T-helper 2 cell treated with Interferon-gamma antibody and Interleukin-4, amounts not matched to agents 5 μg/mL and 100 μg/mL, for 36 hours (primary cell): ENCODE results near the gene DOCK1.

Experiments
- DNase-seq: peaks from one replicate; pipeline ENCODE4 v3.0.0; 2021; ENCODE audit warnings: low spot score
- H3K27ac Mint-ChIP-seq: one replicate; pipeline ENCODE4 v1.8.0; 2021; ENCODE audit warnings: mild to moderate bottlenecking, mixed read lengths
- H3K27me3 Mint-ChIP-seq: one replicate; pipeline ENCODE4 v1.8.0; 2021; ENCODE audit warnings: low read depth, mixed read lengths
- H3K36me3 Mint-ChIP-seq: one replicate; pipeline ENCODE4 v1.8.0; 2021; ENCODE audit warnings: low read depth, mixed read lengths
- H3K4me1 Mint-ChIP-seq: one replicate; pipeline ENCODE4 v1.8.0; 2021; ENCODE audit warnings: low read depth, mixed read lengths
- H3K4me3 Mint-ChIP-seq: one replicate; pipeline ENCODE4 v1.8.0; 2022; ENCODE audit warnings: mild to moderate bottlenecking, moderate library complexity, mixed read lengths
- H3K9me3 Mint-ChIP-seq: one replicate; pipeline ENCODE4 v1.8.0; 2021; ENCODE audit warnings: mixed read lengths

Gene DOCK1

DNA sequence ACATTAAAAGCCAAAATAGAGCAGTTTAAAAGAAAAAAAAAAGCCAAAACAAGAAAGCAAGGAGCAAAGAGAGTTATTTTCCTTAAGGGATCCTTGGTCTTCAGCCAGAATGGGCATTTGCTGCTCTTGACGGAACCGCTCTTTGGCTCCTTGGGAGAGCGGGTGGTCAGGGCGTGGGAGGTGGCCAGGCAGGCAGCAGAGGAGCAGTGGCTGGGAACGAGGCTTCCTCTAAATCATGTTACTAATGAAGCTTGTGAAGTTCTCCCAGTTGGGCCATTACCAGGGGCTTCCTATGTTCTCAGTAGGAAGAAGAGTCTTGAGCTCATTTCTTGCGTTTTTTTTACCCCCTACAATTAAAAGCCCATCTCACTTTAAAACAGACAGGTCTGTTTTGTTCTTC, 116.6 kb downstream of the DOCK1 start:
- H3K4me3 Mint-ChIP-seq: no peak overlapping the region
- H3K36me3 Mint-ChIP-seq: no peaks in the 10 kb centered on the region
- H3K9me3 Mint-ChIP-seq: no peaks in the 10 kb centered on the region
- no peak for DNase-seq
- no peak overlapping the region for H3K27ac Mint-ChIP-seq
- no peaks in the 10 kb centered on the region for H3K4me1 Mint-ChIP-seq
- no peaks in the 10 kb centered on the region for H3K27me3 Mint-ChIP-seq

DNA sequence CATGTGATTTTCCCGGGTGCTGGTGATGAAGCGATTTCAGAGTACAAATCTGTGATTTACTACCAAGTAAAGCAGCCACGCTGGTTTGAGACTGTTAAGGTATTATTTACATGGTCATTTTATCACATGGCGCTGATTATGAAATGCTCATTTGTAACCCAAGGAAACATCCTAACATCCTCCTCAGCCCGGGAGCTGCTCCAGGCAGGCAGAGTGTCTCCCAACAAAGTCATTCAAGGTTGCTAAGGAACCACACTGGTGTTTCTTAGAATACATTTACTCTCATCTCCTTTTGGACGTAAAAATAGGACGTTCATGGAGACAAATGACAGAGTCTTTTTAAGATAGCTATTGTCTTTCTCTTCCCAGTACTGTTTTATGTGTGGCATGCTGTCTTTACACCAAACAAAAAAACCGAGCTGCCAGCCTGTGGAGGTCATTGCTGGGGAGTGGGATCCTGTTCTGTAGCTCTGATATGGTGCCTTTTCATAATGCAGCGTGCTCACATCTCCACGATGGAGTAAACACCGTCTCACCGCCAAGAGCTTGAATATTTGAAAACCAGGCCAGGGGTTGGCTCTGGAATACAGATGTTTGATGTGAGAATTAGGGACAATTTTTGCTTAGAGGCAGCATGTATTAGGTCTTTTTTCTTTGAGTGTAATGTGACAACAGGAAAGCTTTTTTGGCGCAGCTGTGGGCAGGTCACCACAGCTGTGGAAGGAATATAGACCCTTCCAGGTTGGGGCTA, 119.6 kb downstream of the DOCK1 start:
- Mint-ChIP-seq H3K9me3 (no peaks in the 10 kb centered on the region), H3K36me3 (no peaks in the 10 kb centered on the region), H3K27me3 (no peaks in the 10 kb centered on the region), H3K4me3 (no peak overlapping the region), H3K4me1 (no peaks in the 10 kb centered on the region), H3K27ac (no peak overlapping the region)
- DNase-seq: no peak

DNA sequence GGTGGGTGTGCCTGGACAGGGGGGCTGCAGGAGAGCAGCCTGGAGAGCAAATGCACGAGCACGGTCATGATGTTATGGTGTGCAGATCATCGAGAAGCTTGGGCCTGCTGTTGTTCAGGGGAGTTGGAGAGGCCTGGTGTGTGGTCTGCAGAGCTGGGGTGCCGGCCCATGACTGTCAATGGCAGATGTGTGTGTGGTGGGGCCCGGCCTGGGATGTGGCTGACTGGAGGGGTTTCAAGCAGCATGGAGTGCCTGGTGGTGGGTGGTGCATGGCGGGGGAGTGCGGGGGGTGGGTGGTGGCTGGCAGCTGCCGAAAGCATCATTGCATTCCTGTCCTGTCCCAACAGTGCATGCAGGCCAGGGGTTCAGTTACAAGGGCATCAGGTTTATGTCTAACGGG, 122.6 kb downstream of the DOCK1 start:
- Mint-ChIP-seq H3K9me3 (no peaks in the 10 kb centered on the region), H3K36me3 (no peaks in the 10 kb centered on the region), H3K4me1 (no peaks in the 10 kb centered on the region), H3K27me3 (no peaks in the 10 kb centered on the region), H3K4me3 (no peak overlapping the region), H3K27ac (no peak overlapping the region)
- no peak for DNase-seq

DNA sequence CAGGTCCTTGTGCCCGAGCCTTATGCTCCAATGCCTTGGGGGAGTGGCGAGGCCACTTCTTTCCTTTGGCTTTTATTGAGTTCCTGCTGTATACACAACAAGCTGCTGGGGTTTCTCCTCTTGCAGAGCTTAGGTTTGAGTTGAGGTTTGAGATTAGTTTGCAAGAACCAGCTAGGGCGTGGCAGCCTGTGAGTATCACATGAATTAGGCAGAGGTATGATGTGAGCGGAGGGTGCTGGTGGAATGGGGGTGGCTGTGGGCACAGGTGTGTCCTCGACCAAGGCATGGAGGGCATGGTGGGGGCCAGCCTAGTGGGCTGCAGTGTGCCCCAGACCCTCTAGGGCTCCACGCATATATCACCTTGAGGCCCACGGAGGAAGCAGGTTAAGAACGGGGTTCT, 123.3 kb downstream of the DOCK1 start:
- Mint-ChIP-seq H3K9me3 (no peaks in the 10 kb centered on the region), H3K4me3 (no peak overlapping the region), H3K27ac (no peak overlapping the region), H3K36me3 (no peaks in the 10 kb centered on the region), H3K4me1 (no peaks in the 10 kb centered on the region), H3K27me3 (no peaks in the 10 kb centered on the region)
- no peak for DNase-seq

DNA sequence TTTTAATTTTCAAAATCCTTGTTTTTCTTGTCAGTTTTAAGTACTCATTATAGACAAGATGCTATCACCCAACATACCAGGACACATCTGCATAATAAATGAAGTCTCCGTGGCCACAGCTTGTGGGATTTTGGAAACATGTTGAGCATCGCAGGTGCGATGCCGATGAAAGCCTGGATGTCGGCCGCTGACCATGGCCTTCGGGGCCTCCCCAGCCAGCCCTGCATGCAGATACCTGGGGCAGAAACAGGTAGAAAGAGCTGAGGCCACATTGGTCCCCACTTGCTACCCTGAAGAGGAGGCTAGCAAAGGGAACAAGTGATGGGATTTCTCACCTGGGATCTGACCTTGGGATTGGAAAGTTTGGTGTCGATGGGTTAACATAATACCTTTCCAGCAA, 123.8 kb downstream of the DOCK1 start:
- H3K4me1 Mint-ChIP-seq: no peaks in the 10 kb centered on the region
- no peaks in the 10 kb centered on the region for H3K36me3 Mint-ChIP-seq
- no peak for DNase-seq
- no peaks in the 10 kb centered on the region for H3K27me3 Mint-ChIP-seq
- H3K4me3 Mint-ChIP-seq: no peak overlapping the region
- no peaks in the 10 kb centered on the region for H3K9me3 Mint-ChIP-seq
- H3K27ac Mint-ChIP-seq: no peak overlapping the region

DNA sequence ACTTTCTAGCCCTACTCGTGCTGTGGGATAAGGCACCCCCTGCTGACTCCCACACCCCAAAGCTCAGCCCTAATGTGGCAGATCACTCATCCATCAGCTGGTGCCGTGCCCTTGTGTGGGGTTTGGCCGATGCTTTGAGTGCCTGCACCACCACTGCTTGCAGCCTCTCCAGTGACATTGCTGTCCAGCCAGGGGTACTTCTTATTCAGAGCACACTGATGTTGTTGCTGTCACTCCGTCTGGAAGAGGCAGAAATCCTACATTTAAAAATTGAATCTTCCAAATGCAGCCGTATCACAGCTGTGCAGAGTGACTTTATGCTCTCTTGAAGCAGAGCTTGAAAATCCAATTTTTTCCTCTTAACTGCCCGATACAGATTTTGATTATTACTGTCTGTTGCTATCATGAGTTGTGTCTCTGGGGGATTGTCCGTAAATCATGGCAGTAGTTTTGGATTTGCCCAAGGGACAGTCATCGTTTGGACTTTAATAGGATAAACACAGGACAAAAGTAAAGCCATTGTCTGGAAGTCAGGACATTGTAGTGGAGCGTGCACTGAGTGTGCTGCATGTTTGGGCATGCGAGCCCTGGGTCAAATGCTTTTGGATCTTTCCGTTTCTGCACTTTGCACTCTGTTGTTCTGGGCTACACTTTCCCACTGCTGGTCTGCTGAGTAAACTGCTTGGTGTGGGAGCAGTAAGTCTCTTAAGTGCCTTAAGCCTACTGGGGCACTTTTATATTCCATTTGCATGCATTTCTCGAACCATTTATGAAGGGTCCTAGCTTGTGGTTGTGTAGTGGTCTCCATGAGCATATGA, 128.2 kb downstream of the DOCK1 start:
- H3K9me3 Mint-ChIP-seq: no peaks in the 10 kb centered on the region
- no peak overlapping the region for H3K4me3 Mint-ChIP-seq
- H3K4me1 Mint-ChIP-seq: no peaks in the 10 kb centered on the region
- no peak overlapping the region for H3K27ac Mint-ChIP-seq
- DNase-seq: no peak
- H3K36me3 Mint-ChIP-seq: no peaks in the 10 kb centered on the region
- H3K27me3 Mint-ChIP-seq: no peaks in the 10 kb centered on the region

DNA sequence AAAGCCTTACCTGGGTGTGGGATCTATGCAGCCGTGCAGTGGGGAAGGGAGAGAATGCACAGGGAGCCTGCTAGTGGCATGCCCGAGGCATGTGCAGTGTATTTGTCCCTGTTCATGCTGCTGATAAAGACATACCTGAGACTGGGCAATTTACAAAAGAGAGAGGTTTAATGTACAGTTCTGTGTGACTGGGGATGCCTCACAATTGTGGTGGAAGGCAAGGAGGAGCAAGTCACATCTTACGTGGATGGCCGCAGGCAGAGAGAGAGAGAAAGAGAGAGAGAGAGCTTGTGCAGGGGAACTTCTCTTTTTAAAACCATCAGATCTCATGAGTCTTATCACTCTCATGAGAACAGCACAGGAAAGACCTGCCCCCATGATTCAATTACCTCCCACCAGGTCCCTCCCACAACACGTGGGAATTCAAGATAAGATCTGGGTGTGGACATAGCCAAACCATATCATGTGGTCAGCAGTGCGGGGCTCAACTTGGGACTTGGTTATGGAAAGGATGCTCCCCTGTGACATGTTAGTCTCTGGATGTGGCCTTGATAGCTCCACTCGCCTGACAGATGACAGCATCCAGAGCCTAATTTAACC, 128.9 kb downstream of the DOCK1 start:
- no peaks in the 10 kb centered on the region for H3K27me3 Mint-ChIP-seq
- H3K27ac Mint-ChIP-seq: no peak overlapping the region
- no peaks in the 10 kb centered on the region for H3K9me3 Mint-ChIP-seq
- no peak for DNase-seq
- no peaks in the 10 kb centered on the region for H3K4me1 Mint-ChIP-seq
- H3K36me3 Mint-ChIP-seq: no peaks in the 10 kb centered on the region
- H3K4me3 Mint-ChIP-seq: no peak overlapping the region

DNA sequence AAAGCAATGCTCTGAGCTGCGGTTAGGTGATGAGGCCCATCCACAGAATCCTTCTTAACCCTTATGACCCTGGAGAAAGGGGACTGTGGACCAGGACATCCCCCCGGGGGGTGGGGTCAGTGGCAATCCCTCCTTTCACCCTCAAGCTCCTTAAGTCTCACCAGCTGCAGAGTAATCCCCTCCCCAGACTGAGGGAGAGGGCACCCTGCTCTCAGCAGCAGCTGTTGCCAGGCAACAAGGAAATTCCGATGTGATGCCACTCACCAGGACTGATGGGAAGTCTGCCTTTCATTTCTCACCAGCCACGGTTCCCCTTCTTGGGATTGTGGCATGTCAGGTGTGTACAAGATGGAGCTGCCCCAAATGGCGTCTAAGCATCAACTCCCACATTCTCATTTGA, 129.6 kb downstream of the DOCK1 start:
- no peak for DNase-seq
- H3K27me3 Mint-ChIP-seq: no peaks in the 10 kb centered on the region
- H3K4me1 Mint-ChIP-seq: no peaks in the 10 kb centered on the region
- no peak overlapping the region for H3K27ac Mint-ChIP-seq
- H3K9me3 Mint-ChIP-seq: no peaks in the 10 kb centered on the region
- H3K36me3 Mint-ChIP-seq: no peaks in the 10 kb centered on the region
- H3K4me3 Mint-ChIP-seq: no peak overlapping the region

DNA sequence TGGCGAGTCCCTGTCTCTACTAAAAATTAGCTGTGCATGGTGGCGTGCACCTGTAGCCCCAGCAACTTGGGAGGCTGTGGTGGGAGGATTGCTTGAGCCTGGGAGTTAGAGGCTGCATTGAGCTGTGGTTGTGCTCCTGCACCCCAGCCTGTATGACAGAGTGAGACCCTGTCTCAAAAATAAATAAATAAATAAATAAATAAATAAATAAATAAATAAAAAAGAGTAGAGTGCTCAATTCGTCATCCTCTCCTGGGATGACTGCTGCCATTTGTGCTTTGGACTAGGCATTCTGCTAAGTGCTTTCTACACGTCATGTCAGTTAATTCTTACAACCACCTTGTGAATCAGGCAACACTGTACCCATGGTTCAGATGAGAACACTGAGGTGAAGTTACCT, 130.6 kb downstream of the DOCK1 start:
- no peak overlapping the region for H3K4me3 Mint-ChIP-seq
- H3K4me1 Mint-ChIP-seq: no peaks in the 10 kb centered on the region
- H3K27ac Mint-ChIP-seq: no peak overlapping the region
- no peaks in the 10 kb centered on the region for H3K9me3 Mint-ChIP-seq
- no peak for DNase-seq
- no peaks in the 10 kb centered on the region for H3K36me3 Mint-ChIP-seq
- no peaks in the 10 kb centered on the region for H3K27me3 Mint-ChIP-seq

DNA sequence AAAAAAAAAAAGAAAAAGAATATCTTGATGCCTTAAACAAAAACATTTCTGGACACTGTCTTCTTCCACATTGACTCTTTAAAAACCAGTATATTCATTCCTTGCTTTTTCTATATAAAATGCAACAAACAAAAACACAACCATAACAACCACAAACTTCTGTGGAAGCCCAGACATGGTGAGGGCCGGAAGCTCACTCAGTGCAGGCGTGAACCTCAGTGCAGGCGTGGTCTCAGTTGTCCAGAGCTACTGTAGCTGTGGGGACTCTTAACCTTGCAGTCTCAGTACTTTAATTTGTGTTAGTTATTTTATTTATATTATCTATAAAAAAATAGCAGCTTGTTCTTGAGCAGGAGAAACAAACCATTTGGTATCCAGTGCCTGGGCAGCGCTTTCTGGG, 131.8 kb downstream of the DOCK1 start:
- Mint-ChIP-seq H3K27ac (no peak overlapping the region), H3K4me3 (no peak overlapping the region), H3K4me1 (no peaks in the 10 kb centered on the region), H3K36me3 (no peaks in the 10 kb centered on the region), H3K27me3 (no peaks in the 10 kb centered on the region), H3K9me3 (no peaks in the 10 kb centered on the region)
- DNase-seq: no peak

DNA sequence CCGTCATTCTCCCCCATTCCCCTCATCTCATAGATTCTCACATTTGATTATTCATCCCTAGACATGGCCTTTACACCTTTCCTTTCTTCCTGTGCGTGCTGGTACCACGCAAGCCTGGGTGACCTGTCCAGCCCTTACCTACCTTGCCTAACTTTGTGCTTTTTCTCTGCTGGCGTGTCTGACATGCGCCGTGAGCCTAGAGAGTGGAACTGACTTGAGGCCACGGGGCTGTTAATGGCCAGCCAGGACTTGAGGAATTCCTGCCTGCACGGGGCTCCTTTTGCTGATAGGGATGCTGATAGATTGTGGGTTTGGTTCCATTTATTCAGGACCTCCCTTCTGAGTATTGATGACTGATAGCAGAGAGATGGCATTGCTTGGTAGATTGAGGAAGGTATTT, 134.2 kb downstream of the DOCK1 start:
- no peak overlapping the region for H3K4me3 Mint-ChIP-seq

DNA sequence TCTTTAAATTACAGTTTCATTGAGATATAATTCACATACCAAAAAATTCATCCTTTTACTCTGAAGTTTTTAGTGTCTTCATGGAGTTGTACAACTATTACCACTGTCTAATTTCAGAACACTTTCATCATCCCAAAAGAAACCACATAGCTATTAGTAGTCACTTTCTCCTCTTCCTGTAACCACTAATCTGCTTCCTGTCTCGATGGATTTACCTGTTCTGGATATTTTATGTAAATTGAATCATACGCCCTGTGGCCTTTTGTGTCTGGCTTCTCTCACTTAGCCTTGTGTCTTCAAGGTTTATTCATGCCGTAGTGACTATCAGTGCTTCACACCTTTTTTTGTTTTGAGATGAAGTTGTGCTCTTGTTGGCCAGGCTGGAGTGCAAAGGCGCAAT, 135.5 kb downstream of the DOCK1 start:
- Mint-ChIP-seq H3K27me3 (no peaks in the 10 kb centered on the region), H3K4me3 (no peak overlapping the region), H3K27ac (no peak overlapping the region), H3K9me3 (no peaks in the 10 kb centered on the region), H3K36me3 (no peaks in the 10 kb centered on the region), H3K4me1 (no peaks in the 10 kb centered on the region)
- DNase-seq: no peak

More for the DNA sequence above, 134.2 kb downstream of the DOCK1 start:
- Mint-ChIP-seq H3K27ac (no peak overlapping the region), H3K36me3 (no peaks in the 10 kb centered on the region), H3K9me3 (no peaks in the 10 kb centered on the region), H3K4me1 (no peaks in the 10 kb centered on the region), H3K27me3 (no peaks in the 10 kb centered on the region)
- no peak for DNase-seq

DNA sequence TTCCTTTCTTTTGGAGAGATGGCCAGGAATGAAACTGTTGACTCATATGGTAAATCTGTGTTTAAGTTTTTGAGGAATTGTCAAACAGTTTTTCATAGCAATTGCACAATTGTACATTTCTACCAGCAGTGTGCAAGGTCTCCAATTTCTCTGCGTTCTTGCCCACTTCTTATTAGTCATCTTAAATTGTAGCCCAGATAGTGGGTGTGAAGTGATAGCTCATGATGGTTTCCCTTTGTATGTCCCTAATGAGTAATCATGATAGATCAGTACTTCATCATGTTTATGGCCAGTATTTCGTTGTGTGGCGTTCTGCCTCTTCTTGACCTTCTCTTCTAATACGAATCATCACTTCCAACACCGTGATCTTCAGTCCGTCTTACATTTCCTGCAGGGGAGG, 136.3 kb downstream of the DOCK1 start:
- Mint-ChIP-seq H3K36me3 (no peaks in the 10 kb centered on the region), H3K27ac (no peak overlapping the region), H3K27me3 (no peaks in the 10 kb centered on the region), H3K4me1 (no peaks in the 10 kb centered on the region), H3K9me3 (no peaks in the 10 kb centered on the region), H3K4me3 (no peak overlapping the region)
- DNase-seq: no peak

DNA sequence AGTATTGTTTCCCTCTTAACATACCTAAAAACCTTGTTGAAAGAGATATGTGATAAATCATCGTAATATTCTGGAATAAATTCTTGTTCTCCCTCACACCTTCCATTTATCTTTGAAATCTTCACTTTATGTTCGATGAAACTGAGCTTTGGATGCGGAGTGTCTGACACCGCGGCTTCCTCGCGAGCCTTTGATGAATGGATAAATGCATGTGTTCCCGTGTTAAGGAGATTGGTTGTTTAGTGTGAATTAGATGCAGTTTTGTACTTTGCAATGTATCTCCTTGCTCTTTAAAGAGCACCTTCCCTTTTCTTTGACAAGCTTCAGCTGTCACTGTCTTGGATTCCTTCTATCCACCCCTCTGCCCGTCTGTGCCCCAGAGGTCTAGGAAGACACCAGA, 138.1 kb downstream of the DOCK1 start:
- H3K4me1 Mint-ChIP-seq: no peaks in the 10 kb centered on the region
- no peaks in the 10 kb centered on the region for H3K36me3 Mint-ChIP-seq
- no peak overlapping the region for H3K4me3 Mint-ChIP-seq
- no peak for DNase-seq
- no peaks in the 10 kb centered on the region for H3K9me3 Mint-ChIP-seq
- H3K27ac Mint-ChIP-seq: no peak overlapping the region
- H3K27me3 Mint-ChIP-seq: no peaks in the 10 kb centered on the region
